Upper lobe of left lung (tissue), 4 donors: ENCODE data around the gene BANP.

Experiments used
- CTCF ChIP-seq, 6 experiments: fragments of 450-650 bp in 4 of 6; fragments of 200-600 bp in 2 of 6; sonication (generic) in 2 of 6; IDR thresholded peaks; one replicate each; pipeline ENCODE4 v1.5.1; 2016 to 2019; ENCODE audit warnings: antibody characterized with exemption in 6 of 6
- POLR2A ChIP-seq, 4 donors: fragments of 450-650 bp; IDR thresholded peaks; one replicate each; pipeline ENCODE4 v1.5.1; 2016 to 2017; ENCODE audit warnings: antibody characterized with exemption in 4 of 4, mild to moderate bottlenecking in 2 of 4
- POLR2AphosphoS5 ChIP-seq, 2 donors: sonication (generic); formaldehyde crosslinking; IDR thresholded peaks; one replicate each; pipeline ENCODE4 v1.5.1; 2017; ENCODE audit warnings: antibody characterized with exemption in 2 of 2

- TF ChIP-seq CTCF (IDR thresholded peaks at IDR 0.05) (no peak), POLR2A (IDR thresholded peaks at IDR 0.05) (no peak), POLR2AphosphoS5 (IDR thresholded peaks at IDR 0.05) (no peak)
These were observed 57.6 kb downstream of the BANP start for GRCh38 chr16:88008840-88009239.
